Mucosa of rectum (tissue), 2 donors: ENCODE data around the gene CLEC18B.
"Not testable (repeated sequence)": the region's sequence is repeated elsewhere in the genome, so short reads cannot be mapped to it uniquely, and the experiment has no call there.

Experiments
- H3K27ac ChIP-seq, 2 donors: one replicate each; pipeline ENCODE4 v1.7.0; 2013; ENCODE audit warnings: inconsistent platforms in 2 of 2, low read depth in 2 of 2, low read length in 2 of 2
- H3K27me3 ChIP-seq, 2 donors: one replicate each; pipeline ENCODE4 v1.7.0; 2013; ENCODE audit warnings: low read length in 2 of 2; ENCODE audit not compliant: control insufficient read depth in 2 of 2, insufficient read depth in 2 of 2
- H3K36me3 ChIP-seq, 2 donors: one replicate each; pipeline ENCODE4 v1.7.0; 2013; ENCODE audit warnings: low read length in 2 of 2; ENCODE audit not compliant: control insufficient read depth in 2 of 2, insufficient read depth in 2 of 2
- H3K4me1 ChIP-seq, 2 donors: one replicate each; pipeline ENCODE4 v1.7.0; 2013; ENCODE audit warnings: low read length in 2 of 2, mild to moderate bottlenecking in 1 of 2; ENCODE audit not compliant: control insufficient read depth in 2 of 2, insufficient read depth in 2 of 2
- H3K4me3 ChIP-seq, 2 donors: one replicate each; pipeline ENCODE4 v1.7.0; 2013; ENCODE audit warnings: low read length in 2 of 2
- H3K9ac ChIP-seq, 2 donors: one replicate each; pipeline ENCODE4 v1.7.0; 2013; ENCODE audit warnings: low read length in 2 of 2, low read depth in 1 of 2, mild to moderate bottlenecking in 1 of 2
- H3K9me3 ChIP-seq, 2 donors: one replicate each; pipeline ENCODE4 v1.7.0; 2013; ENCODE audit warnings: low read length in 2 of 2; ENCODE audit not compliant: control insufficient read depth in 2 of 2
- donor health status: healthy.
- donor health status: Normal muscosa, but diverticular disease.

The CLEC18B gene

GRCh38 chr16:74420612-74421481, at the start of gene CLEC18B:
CLEC18B (minus strand) TSS chr16:74421478; CDS start chr16:74421270, 208 bp downstream.
- H3K4me3 ChIP-seq, H3K36me3 ChIP-seq: not testable (repeated sequence)

GRCh38 chr16:74469946-74470478, 48.7 kb upstream of the CLEC18B start:
- Histone ChIP-seq H3K4me1 (no peaks in the 10 kb centered on the region), H3K9me3 (no peaks in the 10 kb centered on the region), H3K4me3 (no peak overlapping the region), H3K36me3 (peaks cover 55 to 65% of the 10 kb centered on the region in 2 donors), H3K27me3 (no peaks in the 10 kb centered on the region), H3K27ac (no peak overlapping the region), H3K9ac (no peak overlapping the region)

More at GRCh38 chr16:74420612-74421481, at the start of gene CLEC18B:
- not testable (repeated sequence) for H3K9me3 ChIP-seq, H3K27ac ChIP-seq, H3K9ac ChIP-seq, H3K27me3 ChIP-seq, H3K4me1 ChIP-seq

- Histone ChIP-seq H3K9ac (no peak overlapping the region), H3K27me3 (no peaks in the 10 kb centered on the region), H3K4me3 (no peak overlapping the region), H3K9me3 (no peaks in the 10 kb centered on the region), H3K27ac (no peak overlapping the region), H3K36me3 (peaks cover 54 to 63% of the 10 kb centered on the region in 2 donors), H3K4me1 (no peaks in the 10 kb centered on the region)
These were observed 47.7 kb upstream of the CLEC18B start for GRCh38 chr16:74468807-74469525.

DNA sequence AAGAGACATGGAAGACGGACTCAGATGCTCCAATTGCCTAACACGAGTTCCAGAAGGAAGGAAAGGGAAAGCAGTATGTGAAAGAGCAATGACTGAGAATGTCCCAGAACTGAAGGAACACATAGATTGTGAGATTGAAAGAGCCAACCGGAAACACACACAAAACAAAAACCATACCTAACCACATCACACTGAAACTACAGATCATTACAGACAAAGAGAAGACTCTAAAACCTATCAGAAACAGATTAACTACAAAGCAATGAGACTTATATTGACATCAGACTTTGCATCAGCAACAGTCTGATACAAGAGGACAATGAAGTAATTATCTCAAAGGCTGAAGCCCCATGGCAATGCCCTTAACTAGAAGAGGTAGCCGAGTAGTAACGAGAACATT, 45.6 kb upstream of the CLEC18B start:
- Histone ChIP-seq H3K9ac (no peak overlapping the region), H3K27me3 (no peaks in the 10 kb centered on the region), H3K27ac (no peak overlapping the region), H3K36me3 (peaks cover 55 to 72% of the 10 kb centered on the region in 2 donors), H3K9me3 (no peaks in the 10 kb centered on the region), H3K4me3 (no peak overlapping the region), H3K4me1 (no peaks in the 10 kb centered on the region)

- Histone ChIP-seq H3K36me3 (peaks cover 51 to 72% of the 10 kb centered on the region in 2 donors), H3K4me1 (no peaks in the 10 kb centered on the region), H3K27me3 (no peaks in the 10 kb centered on the region), H3K9me3 (no peaks in the 10 kb centered on the region), H3K4me3 (no peak overlapping the region), H3K27ac (no peak overlapping the region), H3K9ac (no peak overlapping the region)
These were observed 44.8 kb upstream of the CLEC18B start for GRCh38 chr16:74465851-74466685.

DNA sequence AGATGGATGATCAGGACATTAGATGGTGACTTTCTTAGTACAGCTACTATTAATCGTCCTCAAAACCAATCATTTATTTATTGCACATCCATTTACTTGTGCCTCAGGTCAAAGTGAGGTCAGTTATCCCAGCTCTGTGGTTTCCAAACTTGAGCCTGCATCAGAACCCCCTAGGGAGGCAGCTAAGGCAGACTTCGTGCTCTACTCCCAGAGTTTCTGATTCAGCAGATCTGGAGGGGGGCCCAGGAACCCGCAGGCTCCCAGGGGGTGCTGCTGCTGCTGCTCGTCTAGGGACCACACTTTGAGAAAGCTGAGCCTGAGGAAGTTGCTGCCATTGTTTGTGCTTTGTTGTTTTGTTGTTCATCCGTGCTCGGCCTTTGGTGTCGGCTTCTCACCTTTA, 44.0 kb upstream of the CLEC18B start:
- H3K27ac ChIP-seq = no peak overlapping the region
- peaks cover 54 to 72% of the 10 kb centered on the region in 2 donors for H3K36me3 ChIP-seq
- H3K4me3 ChIP-seq = no peak overlapping the region
- no peaks in the 10 kb centered on the region for H3K9me3 ChIP-seq
- no peaks in the 10 kb centered on the region for H3K27me3 ChIP-seq
- no peak overlapping the region for H3K9ac ChIP-seq
- H3K4me1 ChIP-seq = no peaks in the 10 kb centered on the region

GRCh38 chr16:74463888-74464287, 42.6 kb upstream of the CLEC18B start:
- H3K36me3 ChIP-seq = peaks cover 44 to 67% of the 10 kb centered on the region in 2 donors

DNA sequence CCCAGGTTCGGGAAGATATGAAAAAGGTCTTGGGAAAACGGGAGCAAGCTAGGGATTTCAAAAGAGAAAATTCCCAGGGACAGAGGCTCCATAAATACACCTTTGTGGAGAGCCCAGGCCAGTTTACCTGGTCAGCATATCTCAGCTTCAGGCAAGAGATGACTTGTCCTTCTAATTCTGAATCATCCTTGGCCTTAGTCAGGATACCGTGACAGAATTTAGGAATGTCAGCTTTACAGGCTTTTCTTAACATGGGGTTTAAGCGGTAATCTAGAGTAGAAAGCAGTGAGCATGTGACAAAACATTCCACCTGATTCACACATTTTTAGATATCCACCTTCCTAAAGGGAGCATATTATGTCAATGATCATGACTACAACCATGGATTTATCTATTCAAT, 41.1 kb upstream of the CLEC18B start:
- Histone ChIP-seq H3K36me3 (peaks cover 41 to 72% of the 10 kb centered on the region in 2 donors), H3K27ac (no peak overlapping the region)

More at GRCh38 chr16:74463888-74464287, 42.6 kb upstream of the CLEC18B start:
- no peaks in the 10 kb centered on the region for H3K4me1 ChIP-seq
- no peak overlapping the region for H3K9ac ChIP-seq
- H3K27ac ChIP-seq = no peak overlapping the region
- no peaks in the 10 kb centered on the region for H3K27me3 ChIP-seq
- H3K4me3 ChIP-seq = no peak overlapping the region
- H3K9me3 ChIP-seq = no peaks in the 10 kb centered on the region

GRCh38 chr16:74461826-74462225, 40.5 kb upstream of the CLEC18B start:
- H3K4me3 ChIP-seq = no peak overlapping the region
- H3K27ac ChIP-seq = no peak overlapping the region
- no peaks in the 10 kb centered on the region for H3K4me1 ChIP-seq
- no peak overlapping the region for H3K9ac ChIP-seq
- peaks cover 36 to 69% of the 10 kb centered on the region in 2 donors for H3K36me3 ChIP-seq
- no peaks in the 10 kb centered on the region for H3K27me3 ChIP-seq
- no peaks in the 10 kb centered on the region for H3K9me3 ChIP-seq

More for the DNA sequence above, 41.1 kb upstream of the CLEC18B start:
- no peaks in the 10 kb centered on the region for H3K27me3 ChIP-seq
- no peak overlapping the region for H3K9ac ChIP-seq
- no peak overlapping the region for H3K4me3 ChIP-seq
- no peaks in the 10 kb centered on the region for H3K9me3 ChIP-seq
- H3K4me1 ChIP-seq = no peaks in the 10 kb centered on the region
